HG03196 (cell line): ENCODE measurements around the gene SMTNL1.

Source experiments
- ATAC-seq: cut with Tn5 transposase; IDR thresholded peaks from one replicate; pipeline ENCODE4 v1.9.1; 2021; ENCODE audit not compliant: unreplicated experiment

SMTNL1 gene, protein sequence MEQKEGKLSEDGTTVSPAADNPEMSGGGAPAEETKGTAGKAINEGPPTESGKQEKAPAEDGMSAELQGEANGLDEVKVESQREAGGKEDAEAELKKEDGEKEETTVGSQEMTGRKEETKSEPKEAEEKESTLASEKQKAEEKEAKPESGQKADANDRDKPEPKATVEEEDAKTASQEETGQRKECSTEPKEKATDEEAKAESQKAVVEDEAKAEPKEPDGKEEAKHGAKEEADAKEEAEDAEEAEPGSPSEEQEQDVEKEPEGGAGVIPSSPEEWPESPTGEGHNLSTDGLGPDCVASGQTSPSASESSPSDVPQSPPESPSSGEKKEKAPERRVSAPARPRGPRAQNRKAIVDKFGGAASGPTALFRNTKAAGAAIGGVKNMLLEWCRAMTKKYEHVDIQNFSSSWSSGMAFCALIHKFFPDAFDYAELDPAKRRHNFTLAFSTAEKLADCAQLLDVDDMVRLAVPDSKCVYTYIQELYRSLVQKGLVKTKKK

DNA sequence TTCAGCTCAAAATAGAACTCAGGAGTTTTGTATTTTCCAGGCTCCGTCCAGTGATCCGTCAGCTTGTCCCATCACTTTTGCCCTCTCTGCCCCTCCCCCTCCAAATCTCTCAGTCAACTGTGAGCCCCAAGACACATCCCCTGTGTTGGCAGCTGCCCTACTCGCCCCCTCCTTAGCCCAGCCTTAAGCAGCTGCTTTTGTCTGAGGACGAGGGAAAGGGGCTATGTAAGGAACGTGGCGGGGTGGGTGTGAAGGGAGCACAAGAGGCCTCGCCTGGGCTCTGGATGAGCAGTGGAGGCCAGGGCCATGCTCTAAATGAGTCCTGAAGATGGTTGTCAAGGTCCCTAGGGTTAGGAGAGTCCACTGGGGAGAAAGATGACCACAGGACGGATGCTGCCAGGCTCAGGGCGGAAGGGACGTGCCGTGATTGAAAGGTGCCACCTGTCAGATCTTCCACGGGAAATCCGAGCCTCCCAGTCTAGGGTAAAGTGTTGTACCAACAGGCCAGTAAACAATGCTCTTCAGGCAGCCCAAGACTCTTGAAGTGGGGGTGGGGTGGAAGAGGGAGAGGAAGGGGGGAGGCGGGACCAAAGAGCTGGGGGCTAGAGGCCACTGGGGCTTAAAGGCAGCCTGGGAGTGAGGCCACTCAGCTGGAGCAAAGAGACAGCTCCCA lies at the start of gene SMTNL1:
Gene SMTNL1, plus strand, starts transcription at position 649 of the 673 bp plus-strand sequence. CDS start 5,048 bp downstream, outside the sequence.
- no peak for ATAC-seq

DNA sequence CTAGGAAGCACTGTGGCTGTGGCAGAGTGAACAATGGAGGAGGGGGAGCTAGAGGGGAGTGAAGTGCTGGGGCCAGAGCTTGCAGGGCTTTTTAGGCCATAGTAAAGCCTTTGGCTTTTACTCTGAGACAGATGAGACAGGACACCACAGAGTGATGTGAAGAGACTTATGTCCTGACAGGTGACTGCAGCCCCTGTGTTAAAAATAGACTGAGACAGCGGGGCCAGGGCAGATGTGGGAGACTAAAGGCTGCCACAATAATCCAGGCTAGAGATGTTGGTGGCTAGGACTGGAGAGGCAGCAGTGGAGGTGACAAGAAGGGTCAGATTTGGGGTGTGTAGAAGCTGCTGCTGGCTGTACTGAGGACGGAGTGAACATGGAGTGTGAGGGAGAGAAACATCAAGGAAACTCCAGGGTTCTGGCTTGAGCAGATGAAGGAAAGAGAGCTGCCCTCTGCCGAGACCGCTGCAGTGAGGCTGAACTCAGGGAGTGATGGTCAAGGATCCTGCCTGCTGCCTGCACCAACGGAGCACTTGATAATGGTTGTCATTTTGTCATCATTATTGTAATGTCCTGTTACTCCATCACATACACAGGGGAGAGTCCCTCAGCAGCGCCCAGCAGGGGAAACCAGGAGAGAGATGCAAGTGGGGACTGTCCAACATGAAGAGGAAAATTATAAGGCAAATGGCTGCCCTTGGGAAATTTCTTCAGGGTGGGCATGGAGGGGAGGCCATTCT lies 49.3 kb upstream of the SMTNL1 start:
- ATAC-seq = no peak

DNA sequence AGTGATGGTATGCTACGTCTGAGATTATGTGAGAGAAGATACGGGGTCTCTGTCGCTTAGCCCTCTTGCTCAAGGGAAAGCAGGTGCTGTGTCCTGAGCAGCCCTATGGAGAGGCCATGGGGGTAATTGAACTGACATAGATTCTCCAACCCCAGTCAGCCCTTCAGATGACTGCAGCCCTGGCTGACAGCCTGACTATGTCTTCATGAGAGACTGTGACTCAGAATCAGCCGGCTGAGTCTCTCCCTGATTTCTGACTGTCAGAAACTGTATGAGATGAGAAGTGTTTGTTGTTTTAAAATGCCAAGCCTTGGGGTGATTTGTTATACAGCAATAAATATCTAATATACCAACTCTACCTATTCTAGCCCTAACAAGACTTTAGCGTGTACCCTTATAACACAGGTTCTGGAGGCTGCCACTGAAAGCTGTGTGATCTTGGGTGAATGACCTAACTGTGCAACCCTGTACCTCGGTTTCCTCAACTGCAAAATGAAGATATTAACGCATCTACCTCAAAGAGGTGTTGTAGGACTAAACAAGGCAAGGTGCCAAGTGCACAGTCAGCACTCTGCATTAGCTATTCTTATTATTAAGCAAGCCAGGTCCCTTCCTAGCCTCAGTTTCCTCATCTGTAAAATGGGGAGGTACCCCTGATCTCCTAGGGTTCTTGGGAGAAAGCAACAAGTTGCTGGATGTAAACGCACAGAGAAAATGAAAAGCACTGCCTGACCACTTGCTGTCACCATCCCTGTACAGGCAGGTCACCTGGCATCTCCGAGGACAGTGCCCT lies 46.7 kb upstream of the SMTNL1 start:
- no peak for ATAC-seq

DNA sequence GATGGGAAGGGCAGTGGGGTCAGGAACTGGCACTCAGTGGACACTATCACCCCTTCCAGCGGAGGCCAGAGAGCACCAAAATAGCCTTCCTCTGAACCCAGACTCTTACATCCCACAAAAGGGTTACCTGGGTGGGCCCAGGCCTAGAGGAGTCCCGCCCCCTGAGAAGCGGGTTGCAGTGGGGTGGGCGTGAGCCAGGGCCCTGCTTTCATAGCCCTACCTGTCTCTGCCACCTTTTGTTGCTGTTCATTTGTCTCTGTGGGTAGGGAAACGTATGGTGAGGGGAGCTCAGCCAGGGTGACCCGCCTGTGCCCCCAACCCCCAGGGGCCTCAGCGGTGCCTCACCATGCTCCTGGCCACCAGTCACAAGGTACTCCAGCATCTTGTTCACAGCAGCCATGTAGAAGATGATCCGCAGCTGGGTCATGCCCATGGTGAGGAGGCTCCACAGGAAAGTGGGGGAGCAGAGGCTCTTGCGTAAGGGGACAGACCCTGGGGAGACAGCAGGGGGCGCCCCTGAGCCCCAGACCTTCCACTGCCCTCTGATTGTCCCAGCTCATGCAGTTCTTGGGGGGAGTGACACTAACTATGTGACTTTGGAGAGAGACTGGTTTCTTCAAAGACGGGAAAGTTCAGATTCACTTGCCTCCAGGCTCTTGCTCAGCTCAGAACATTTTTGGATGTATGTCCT lies 45.9 kb upstream of the SMTNL1 start:
- ATAC-seq = no peak

DNA sequence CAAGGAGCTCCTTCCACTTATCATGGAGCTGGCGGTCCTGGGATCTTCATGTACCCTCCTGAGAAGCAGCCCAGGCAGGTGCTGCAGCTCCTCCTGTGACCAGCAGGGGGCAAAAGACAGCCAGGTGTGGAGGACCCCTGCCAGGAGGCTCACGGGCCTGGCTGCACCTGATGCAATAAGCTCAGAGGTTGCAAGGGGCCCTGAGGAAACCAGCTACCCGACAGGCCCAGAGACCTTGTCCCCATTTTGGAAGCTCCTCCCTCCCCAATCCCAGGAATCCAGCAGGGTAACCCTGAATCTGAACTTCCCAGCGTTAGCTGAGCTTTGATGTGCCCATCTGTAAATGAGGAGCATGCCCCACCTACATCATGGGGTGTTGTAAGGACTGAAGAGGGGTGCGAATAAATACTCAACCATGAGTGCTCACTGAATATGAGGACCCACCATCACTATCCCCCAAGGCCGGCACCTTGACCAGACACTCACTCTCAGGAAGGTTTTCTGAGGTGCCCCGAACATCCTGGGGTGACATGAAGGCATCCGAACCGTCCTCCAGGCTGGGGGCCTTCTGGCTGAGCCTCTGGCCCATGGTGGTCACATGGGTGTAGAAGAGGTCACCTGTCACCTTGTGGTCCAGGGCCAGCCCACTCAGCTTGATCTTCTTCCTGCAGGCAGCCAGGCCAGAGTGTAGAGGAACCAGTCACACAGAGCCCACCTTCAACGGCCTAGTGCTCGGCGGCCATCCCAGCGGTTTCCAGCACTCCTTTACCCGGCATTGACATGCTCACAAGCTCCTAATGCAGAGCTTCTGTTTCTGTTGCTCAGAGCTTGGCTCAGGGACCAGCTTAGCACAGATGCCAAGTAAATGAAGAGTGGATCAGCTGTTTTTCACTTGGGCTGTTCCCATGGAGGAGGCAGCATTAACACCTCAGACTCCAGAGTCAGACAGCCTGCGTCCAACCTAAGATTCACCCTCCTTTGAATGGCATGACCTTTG lies 43.6 kb upstream of the SMTNL1 start:
- no peak for ATAC-seq

DNA sequence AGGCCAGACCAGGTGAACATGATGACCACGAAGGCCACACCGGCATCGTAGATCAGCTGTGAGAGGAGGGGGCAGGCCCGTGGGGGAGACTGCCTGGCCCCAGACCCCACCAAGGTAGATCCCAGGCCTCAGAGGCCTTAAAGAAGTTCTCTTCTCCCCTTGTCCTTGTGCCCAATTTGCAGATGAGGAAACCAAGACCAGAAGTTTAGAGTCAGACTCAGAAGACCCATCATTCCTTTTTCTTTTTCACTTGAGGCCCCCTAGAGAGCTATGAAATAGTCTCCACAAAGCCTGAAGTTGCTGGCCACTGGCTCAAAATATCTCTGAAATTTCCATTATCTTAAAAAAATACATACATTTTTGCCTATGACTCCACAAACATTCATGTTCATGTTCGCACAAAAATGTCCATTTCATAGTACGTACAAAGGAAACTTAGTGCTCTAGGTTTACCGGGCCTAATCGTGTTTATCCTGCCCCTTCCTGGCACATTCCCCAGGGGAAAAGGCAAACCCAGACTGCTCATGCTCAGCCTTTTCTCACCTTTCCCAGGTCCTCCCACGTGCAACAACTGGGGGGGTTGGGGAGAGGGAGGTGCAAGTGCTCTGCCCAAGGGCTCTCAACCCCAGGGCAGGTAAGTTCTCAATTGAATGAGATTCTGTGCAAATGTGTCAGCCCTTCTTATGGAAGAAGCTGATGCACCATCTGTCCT lies 41.1 kb upstream of the SMTNL1 start:
- no peak for ATAC-seq

DNA sequence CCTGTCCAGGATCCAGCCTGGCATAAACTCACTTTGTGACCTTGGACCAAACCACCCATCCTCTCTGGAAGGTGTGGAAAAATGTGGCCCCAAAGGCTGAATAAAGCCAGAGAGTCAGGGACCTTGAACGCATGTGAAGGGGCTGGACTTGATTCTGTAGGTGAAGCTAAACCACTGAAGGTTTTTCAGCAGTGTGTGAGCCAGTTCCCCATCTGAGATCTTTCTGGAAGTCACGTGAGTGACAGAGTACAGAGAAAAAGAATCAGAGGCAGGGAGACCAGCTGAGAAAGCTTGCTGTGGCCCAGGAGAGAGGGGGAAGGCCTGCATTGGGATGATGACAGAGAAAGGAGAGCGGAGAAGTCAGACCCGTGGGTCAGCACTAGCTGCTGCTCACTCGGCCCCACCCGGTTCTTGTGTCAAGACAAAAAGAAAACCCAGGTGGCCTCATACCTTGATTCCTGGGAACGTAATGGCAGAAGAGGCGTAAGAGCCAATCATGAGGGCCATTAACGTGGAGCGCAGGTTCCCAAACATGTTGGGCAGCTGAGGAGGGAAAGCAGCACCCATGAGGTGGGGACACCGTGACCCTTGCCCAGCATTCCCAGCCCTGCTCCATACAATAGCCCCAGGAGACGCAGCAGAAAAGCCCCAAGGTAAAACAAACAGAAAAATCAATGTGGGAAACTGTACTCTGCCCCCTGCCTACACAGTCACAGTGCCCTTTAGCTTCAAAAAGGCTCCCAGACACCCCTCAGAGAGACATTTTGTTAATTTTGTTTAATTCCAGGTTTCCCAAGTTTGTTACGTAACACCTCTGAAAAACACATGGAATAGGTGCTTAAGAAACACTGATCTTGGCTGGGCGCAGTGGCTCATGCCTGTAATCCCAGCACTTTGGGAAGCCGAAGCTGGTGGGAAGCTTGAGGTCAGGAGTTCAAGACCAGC lies 39.8 kb upstream of the SMTNL1 start:
- no peak for ATAC-seq

DNA sequence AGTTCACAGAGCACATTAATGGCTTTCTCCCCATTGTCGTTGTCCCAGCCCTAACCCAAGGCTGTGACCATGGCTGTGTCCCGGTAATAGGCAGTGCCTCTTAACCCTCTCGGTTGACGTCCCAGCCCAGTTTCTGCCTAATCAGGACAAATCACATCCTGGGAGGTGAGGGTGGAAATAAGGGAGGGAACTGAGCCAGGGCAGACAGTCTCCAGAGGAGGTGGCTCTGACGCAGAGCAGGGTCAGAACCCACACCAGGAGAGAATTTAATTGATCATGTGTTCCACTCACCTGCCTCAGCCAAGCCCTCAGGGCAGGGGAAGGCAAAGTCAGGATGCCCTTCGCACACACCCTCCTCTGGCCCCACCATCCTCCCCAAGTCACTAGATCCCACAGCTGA lies 38.9 kb upstream of the SMTNL1 start:
- no peak for ATAC-seq

DNA sequence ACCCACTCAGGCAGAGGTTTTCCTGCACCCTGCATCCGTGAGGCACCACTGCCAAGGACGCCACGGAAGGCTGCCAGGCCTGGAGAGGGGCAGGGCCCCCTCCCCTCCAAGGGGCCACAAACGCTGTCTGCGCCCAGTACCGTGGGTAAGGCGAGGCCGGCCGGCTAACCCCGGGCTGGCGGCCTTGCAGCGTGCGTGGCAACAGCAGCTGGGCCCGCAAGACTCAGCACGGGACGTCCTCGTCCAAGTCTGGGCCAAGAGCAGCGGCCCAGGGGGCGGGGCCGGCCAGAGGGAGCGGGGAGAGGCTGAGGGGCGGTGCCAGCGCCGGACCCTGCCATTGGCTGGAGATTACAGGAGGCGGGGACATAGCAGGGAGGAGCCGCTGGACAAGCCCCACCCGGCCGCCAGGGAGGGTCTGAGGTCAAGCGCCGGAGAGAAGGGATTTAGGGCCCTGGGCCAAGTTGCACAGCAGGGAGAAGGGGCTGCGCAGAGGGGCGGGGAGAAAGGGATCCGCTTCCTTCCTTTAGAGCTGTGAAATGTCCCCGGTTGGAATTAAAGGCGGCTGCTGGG lies 37.9 kb upstream of the SMTNL1 start:
- ATAC-seq = peak; percentile 85

DNA sequence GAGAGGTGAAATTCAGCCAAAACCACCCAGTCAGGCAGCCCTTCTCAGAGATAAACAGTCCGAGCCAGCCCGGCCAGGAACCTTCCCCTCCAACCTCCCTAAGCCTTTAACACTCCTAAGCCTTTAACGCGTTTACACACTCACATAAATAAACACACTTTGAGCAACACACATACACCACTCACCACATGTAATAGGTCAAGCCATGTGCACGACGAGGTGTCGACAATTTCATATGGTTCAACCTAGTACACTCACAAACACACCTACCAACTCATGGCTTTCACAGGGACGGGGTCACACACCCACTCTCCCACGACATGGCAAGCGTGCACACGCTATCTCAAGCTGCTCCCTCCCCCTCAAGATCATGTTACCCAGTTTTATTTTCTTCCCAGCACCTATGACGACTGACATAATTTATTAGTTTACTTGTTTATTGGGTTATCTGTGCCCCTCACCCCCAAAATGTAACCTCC lies 37.4 kb upstream of the SMTNL1 start:
- ATAC-seq = no peak

DNA sequence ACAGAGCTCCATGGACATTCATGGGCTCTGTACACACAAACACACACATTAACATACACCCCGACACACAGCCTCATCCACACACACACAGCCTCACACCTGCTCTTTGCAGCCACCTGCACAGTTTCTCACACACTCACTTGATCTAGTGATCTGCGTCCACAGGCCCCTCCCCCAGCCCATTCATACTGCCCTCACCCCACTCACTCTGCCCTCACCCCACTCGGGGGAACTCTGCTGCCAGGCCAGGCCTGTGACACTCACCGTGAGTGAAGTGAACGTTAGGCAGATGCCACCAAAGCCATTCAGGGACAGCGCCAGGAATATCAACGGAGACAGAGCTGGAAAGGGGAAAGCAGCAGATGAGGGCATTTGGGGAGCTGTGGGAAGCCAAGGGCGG lies 36.9 kb upstream of the SMTNL1 start:
- ATAC-seq = no peak

DNA sequence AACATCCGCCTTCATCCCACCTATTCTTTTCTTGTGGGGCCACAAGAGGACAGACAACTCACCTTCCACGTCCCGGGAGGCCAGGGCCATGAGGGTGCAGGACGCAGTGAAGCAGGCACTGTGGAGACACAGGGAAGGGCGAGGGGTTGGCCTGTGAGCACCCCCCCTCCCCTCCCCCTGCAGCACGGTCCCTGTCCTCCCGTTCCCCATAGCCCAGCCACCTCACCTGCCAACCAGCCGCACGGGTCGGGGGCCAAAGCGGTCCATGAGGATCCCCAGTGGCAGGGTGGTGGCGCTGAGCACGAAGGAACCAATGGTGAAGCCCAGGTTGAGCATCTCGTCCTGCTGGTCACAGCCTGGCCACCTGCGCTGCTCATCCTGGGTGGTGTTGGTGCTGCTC lies 36.5 kb upstream of the SMTNL1 start:
- ATAC-seq = no peak

DNA sequence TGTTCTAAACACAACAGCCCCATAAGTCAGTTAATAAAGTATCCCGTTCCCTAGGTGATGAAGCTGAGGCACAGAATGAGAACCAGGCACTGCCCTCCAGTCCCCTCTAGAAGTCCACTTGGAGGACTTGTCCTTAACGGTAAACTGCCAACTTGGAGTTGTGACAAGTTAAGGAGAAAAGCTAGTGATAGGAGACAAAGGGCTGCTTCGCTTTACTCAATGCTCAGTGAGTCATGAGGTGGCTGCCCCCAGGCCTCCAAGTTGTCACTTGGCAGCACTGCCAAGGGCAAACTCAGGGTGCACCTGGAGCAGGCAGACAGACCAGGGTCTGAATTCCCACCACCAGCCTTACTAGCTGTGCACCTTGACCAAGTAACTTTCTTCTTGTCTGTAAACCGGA lies 35.4 kb upstream of the SMTNL1 start:
- no peak for ATAC-seq

DNA sequence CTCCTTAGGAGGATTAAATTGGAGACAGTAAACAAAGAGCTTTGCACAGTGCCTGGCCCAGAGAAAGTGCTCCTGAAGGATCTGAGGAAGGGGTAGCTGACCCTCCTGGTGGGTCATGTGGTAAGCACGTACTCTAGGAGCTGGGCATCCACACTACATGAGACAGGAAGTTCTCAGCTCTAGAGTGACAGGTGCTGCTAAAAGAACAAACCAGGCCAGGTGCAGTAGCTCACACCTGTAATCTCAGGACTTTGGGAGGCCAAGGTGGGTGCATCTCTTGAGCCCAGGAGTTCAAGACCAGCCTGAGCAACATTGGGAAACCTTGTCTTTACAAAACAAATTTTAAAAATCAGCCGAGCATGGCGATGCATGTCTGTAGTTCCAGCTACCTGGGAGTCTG lies 35.0 kb upstream of the SMTNL1 start:
- no peak for ATAC-seq

DNA sequence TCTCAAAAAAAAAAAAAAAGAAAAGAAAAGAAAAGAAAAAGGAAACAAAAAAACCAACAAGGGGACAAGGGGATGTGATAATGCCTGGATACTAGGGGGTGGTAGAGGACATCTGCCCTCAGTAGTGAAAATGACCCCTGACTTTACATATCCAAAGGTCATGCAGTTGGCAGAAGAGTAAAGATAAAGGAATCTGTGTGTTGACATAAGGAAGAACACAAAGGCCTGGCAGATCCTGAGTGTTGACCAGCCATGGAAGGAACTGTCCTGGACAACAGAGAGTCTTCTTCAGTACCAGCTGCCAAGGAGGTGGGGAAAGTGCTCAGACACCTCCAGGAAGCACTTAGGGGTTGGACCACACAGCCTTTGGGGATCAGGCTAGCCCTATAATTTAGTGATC lies 34.5 kb upstream of the SMTNL1 start:
- ATAC-seq = no peak

DNA sequence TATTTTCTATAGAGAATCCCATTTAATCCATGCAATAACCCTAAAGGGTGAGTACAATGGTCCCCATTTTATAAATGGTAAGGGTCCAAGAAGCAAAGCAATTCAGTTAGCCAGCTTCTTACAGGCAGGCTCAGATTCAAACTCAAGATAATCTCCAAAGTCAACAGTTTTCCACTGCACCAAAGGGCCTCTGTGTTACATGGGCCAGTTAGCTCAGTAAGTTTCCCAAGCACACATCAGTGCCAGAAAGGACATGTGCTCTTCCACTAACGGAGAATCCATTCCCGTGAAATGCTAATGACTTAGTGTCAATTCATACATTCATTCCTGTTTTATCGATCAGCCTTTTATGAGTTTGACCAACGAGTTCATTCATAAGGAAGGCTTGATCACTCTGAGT lies 32.9 kb upstream of the SMTNL1 start:
- no peak for ATAC-seq

DNA sequence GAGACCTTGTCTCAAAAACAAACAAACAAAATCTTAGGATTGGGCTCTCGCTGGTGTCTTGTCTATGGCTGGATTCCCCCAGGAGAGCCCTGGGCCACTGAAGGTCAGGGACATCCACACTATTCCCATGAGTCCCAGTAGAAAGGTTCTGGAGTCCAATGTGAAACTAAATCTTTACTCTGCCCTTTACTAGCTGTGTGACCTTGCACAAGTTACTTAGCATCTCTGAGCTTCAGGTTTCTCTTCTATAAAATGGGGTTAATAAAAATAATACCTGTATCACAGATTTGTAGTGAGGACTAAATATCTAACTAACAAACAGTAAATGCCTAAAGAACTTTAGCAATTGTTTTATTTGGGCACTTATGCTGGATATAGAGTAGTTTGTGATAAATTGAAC lies 30.9 kb upstream of the SMTNL1 start:
- ATAC-seq = no peak
